Loucy (cell line): ENCODE measurements around the gene DNAI1.
A peak's percentile ranks its signal among the peaks of the same experiment; 100 is the strongest.
"Not testable (repeated sequence)": the region's sequence is repeated elsewhere in the genome, so short reads cannot be mapped to it uniquely, and the experiment has no call there.

Experiments used
- H2AFZ ChIP-seq: fragments of 200-600 bp; sonication (generic); 2 replicates; pipeline ENCODE4 v1.6.0; 2016; ENCODE audit warnings: antibody characterized with exemption, mild to moderate bottlenecking, low read length, moderate library complexity
- H3F3A ChIP-seq: fragments of 200-600 bp; 2 replicates; pipeline ENCODE4 v1.6.0; 2016; ENCODE audit warnings: antibody characterized with exemption, low read depth, mild to moderate bottlenecking
- H3K27me3 ChIP-seq: fragments of 200-600 bp; sonication (generic); 2 replicates; pipeline ENCODE4 v1.6.1; 2014; ENCODE audit warnings: low read length, mild to moderate bottlenecking; ENCODE audit not compliant: insufficient read depth, poor library complexity, severe bottlenecking
- H3K36me3 ChIP-seq: fragments of 200-600 bp; sonication (generic); 2 replicates; pipeline ENCODE4 v1.6.1; 2016; ENCODE audit warnings: low read length; ENCODE audit not compliant: insufficient read depth
- H3K4me1 ChIP-seq: fragments of 200-600 bp; sonication (generic); 2 replicates; pipeline ENCODE4 v1.5.1; 2014; ENCODE audit warnings: low read length, mild to moderate bottlenecking; ENCODE audit not compliant: insufficient read depth, poor library complexity, severe bottlenecking
- H3K4me2 ChIP-seq: fragments of 200-600 bp; sonication (generic); 2 replicates; pipeline ENCODE4 v1.6.0; 2014; ENCODE audit warnings: antibody characterized with exemption, low read length, low read depth, mild to moderate bottlenecking; ENCODE audit not compliant: poor library complexity, severe bottlenecking
- H3K4me3 ChIP-seq: fragments of 200-600 bp; sonication (generic); 2 replicates; pipeline ENCODE4 v1.5.1; 2014; ENCODE audit warnings: low read length, mild to moderate bottlenecking, mixed read lengths; ENCODE audit not compliant: poor library complexity, severe bottlenecking
- H3K79me2 ChIP-seq: fragments of 200-600 bp; sonication (generic); 2 replicates; pipeline ENCODE4 v1.6.1; 2014; ENCODE audit warnings: low read length; ENCODE audit not compliant: insufficient read depth
- H3K9ac ChIP-seq: fragments of 200-600 bp; sonication (generic); 2 replicates; pipeline ENCODE4 v1.6.0; 2014; ENCODE audit warnings: mild to moderate bottlenecking, low read depth, low read length, moderate library complexity; ENCODE audit not compliant: poor library complexity, severe bottlenecking
- H3K9me2 ChIP-seq: fragments of 200-600 bp; sonication (generic); replicated peaks from 2 replicates; pipeline ENCODE4 v1.6.1; 2016; ENCODE audit warnings: low read depth, low read length, mixed read lengths
- H3K9me3 ChIP-seq: fragments of 200-600 bp; sonication (generic); 2 replicates; pipeline ENCODE4 v1.6.1; 2014; ENCODE audit warnings: mild to moderate bottlenecking, antibody characterized with exemption, low read length, low read depth; ENCODE audit not compliant: insufficient read depth
- H4K20me1 ChIP-seq: fragments of 200-600 bp; sonication (generic); 2 replicates; pipeline ENCODE4 v1.6.0; 2014; ENCODE audit warnings: antibody characterized with exemption, low read length, mild to moderate bottlenecking; ENCODE audit not compliant: insufficient read depth, poor library complexity, severe bottlenecking
- CTCF ChIP-seq: fragments of 200-600 bp; sonication (generic); conservative IDR thresholded peaks from 2 replicates; pipeline ENCODE4 v1.5.1; 2014; ENCODE audit warnings: mild to moderate bottlenecking, antibody characterized with exemption, low read length
- EZH2phosphoT487 ChIP-seq: fragments of 200-600 bp; IDR thresholded peaks from 2 replicates; pipeline ENCODE4 v1.6.1; 2018; ENCODE audit warnings: antibody characterized with exemption, mild to moderate bottlenecking, moderate library complexity, borderline replicate concordance

Gene DNAI1

DNA sequence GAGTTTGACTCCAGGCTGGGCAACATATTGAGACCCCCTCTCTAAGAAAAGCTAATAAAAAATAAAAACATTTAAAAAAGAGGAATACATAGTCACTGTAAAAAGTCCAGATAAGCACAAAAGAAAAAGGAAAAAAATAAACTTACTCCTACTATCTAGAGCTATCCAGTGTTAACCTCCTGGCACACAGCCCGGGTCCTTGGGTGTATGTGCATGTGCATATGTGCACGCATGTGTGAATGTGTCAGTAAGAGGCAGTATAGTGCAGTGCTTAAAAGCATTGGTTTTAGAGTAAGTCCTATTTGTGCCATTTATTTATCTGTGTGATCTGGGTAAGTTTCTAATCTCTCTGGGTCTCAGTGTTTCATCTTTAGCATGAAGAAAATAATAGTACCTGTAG is 26.9 kb upstream of the DNAI1 start:
- H3K9ac ChIP-seq = no peak overlapping the region
- TF ChIP-seq CTCF (no peak), EZH2phosphoT487 (no peak)
- H3K9me2 ChIP-seq = no peaks in the 10 kb centered on the region
- H3K4me2 ChIP-seq = no peak overlapping the region
- H3K79me2 ChIP-seq = no peaks in the 10 kb centered on the region
- H3F3A ChIP-seq = no peaks in the 10 kb centered on the region
- no peak overlapping the region for H2AFZ ChIP-seq
- no peaks in the 10 kb centered on the region for H4K20me1 ChIP-seq
- no peaks in the 10 kb centered on the region for H3K9me3 ChIP-seq
- no peaks in the 10 kb centered on the region for H3K4me1 ChIP-seq
- H3K36me3 ChIP-seq = no peaks in the 10 kb centered on the region
- no peak overlapping the region for H3K4me3 ChIP-seq
- H3K27me3 ChIP-seq = no peaks in the 10 kb centered on the region

DNA sequence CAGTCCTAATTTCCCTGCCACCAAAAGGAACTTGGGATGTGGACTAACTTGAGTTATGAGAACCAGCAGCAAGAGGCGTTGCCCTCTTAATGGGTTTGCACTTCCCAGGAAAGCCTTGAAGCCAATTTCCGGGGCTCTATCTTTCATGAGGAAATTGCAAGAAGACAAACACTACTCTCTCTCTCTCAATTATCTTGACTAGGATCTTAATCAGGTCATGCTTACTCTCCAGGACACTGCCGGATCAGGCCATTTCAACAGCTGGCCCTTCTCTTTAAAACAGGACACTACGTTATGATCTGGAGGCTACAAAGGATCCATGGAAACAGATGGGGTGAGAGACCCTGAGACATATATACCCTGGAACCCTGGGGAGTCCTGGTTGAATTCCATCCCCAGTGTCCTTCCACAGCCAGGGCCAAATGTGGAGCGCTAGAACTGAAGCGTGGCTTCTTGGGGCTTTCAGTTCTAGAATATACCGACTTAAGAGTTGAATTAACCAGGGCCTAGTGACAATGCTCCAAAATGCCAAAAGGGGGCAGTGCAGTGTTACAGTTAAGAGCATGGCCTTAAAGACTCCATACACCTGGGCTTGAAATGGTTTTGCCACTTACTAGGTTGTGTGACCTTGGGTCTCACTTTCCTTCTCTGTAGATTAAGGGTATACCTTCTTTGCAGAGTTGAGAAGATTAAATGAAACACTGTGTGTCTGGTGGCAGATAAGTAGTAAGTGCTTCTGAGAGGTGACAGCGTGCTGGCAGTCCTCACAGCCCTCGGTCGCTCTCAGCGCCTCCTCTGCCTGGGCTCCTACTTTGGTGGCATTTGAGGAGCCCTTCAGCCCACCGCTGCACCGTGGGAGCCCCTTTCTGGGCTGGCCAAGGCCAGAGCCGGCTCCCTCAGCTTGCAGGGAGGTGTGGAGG is 21.3 kb upstream of the DNAI1 start:
- Histone ChIP-seq H3K4me3 (no peak overlapping the region), H3K9me3 (no peaks in the 10 kb centered on the region), H3K4me1 (peaks cover 7% of the 10 kb centered on the region), H3K9me2 (no peaks in the 10 kb centered on the region), H3K4me2 (no peak overlapping the region), H3F3A (no peaks in the 10 kb centered on the region), H2AFZ (no peak overlapping the region), H3K36me3 (no peaks in the 10 kb centered on the region), H3K9ac (no peak overlapping the region), H4K20me1 (no peaks in the 10 kb centered on the region), H3K27me3 (no peaks in the 10 kb centered on the region), H3K79me2 (no peaks in the 10 kb centered on the region)
- no peak for TF ChIP-seq EZH2phosphoT487
- TF ChIP-seq CTCF = peak; percentile 89

DNA sequence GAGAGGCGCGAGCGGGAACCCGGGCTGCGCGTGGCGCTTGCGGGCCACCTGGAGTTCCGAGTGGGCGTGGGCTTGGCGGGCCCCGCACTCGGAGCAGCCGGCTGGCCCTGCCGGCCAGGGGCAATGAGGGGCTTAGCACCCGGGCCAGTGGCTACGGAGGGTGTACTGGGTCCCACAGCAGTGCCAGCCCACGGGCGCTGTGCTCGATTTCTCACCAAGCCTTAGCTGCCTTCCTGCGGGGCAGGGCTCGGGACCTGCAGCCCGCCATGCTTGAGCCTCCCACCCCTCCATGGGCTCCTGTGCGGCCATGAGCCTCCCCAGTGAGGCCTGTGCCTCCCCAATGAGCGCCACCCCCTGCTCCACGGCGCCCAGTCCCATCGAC is 20.7 kb upstream of the DNAI1 start:
- H3K27me3 ChIP-seq, H3K79me2 ChIP-seq, H3K36me3 ChIP-seq, H3K4me2 ChIP-seq, H3K9me2 ChIP-seq, H2AFZ ChIP-seq, H3K4me3 ChIP-seq, H3K4me1 ChIP-seq, H3F3A ChIP-seq, H3K9ac ChIP-seq, H4K20me1 ChIP-seq, H3K9me3 ChIP-seq: not testable (repeated sequence)

GRCh38 chr9:34438465-34438864 is 20.1 kb upstream of the DNAI1 start:
- not testable (repeated sequence) for H3K79me2 ChIP-seq, H3K27me3 ChIP-seq, H3F3A ChIP-seq, H3K4me2 ChIP-seq, H3K4me1 ChIP-seq, H3K9me2 ChIP-seq, H3K9ac ChIP-seq, H3K4me3 ChIP-seq, H2AFZ ChIP-seq, H3K9me3 ChIP-seq, H3K36me3 ChIP-seq, H4K20me1 ChIP-seq
